CD4-positive, alpha-beta memory T cell (primary cell): ENCODE data around the gene SBNO2. TPM values are rescaled to one million over a fixed set of nuclear protein-coding genes. Genes with fewer than 3 reads are reported as not detected.
A peak's percentile ranks its signal among the peaks of the same experiment; 100 is the strongest.

Experiments
- CTCF ChIA-PET: fragments of 350-600 bp; sonication (Branson Sonifier 250); formaldehyde crosslinking; loops from one replicate; lab custom pipeline; 2021; ENCODE audit warnings: inconsistent platforms; ENCODE audit not compliant: partially characterized antibody; lab: Charles Lee
- POLR2A ChIA-PET: fragments of 350-600 bp; sonication (Branson Sonifier 250); formaldehyde crosslinking; loops from one replicate; lab custom pipeline; 2021; ENCODE audit not compliant: partially characterized antibody; lab: Charles Lee
- DNase-seq, 5 donors: peaks; one replicate each; pipeline versions ENCODE4 v3.0.0 to v3.0.0-alpha.2; 2020 to 2022; ENCODE audit warnings: mixed read lengths in 1 of 5
- H3K27ac ChIP-seq: one replicate; pipeline ENCODE4 v1.7.0; 2013; ENCODE audit warnings: low read depth, low read length
- H3K27me3 ChIP-seq: 2 replicates; pipeline ENCODE4 v1.7.0; 2013; ENCODE audit warnings: mild to moderate bottlenecking, low read length, moderate library complexity; ENCODE audit not compliant: insufficient read depth
- H3K36me3 ChIP-seq: 2 replicates; pipeline ENCODE4 v1.7.0; 2013; ENCODE audit warnings: mild to moderate bottlenecking, low read length, moderate library complexity; ENCODE audit not compliant: insufficient read depth
- H3K4me1 ChIP-seq: 2 replicates; pipeline ENCODE4 v1.7.0; 2013; ENCODE audit warnings: mild to moderate bottlenecking, low read length, moderate library complexity; ENCODE audit not compliant: insufficient read depth
- H3K4me3 ChIP-seq, 2 donors: one replicate each; pipeline ENCODE4 v1.7.0; 2013; ENCODE audit warnings: low read length in 2 of 2, mild to moderate bottlenecking in 1 of 2
- H3K9me3 ChIP-seq, 2 donors: one replicate each; pipeline ENCODE4 v1.7.0; 2013; ENCODE audit warnings: low read length in 2 of 2, control low read depth in 1 of 2; ENCODE audit not compliant: control insufficient read depth in 1 of 2
- H3K27ac Mint-ChIP-seq, 7 donors: one replicate each; pipeline ENCODE4 v1.8.0; 2020 to 2021; ENCODE audit warnings: mixed read lengths in 7 of 7, mild to moderate bottlenecking in 6 of 7, inconsistent platforms in 3 of 7, moderate library complexity in 3 of 7
- H3K27me3 Mint-ChIP-seq, 2 donors: one replicate each; pipeline ENCODE4 v1.8.0; 2020 to 2021; ENCODE audit warnings: mixed read lengths in 2 of 2
- H3K36me3 Mint-ChIP-seq, 2 donors: one replicate each; pipeline ENCODE4 v1.8.0; 2020 to 2021; ENCODE audit warnings: mixed read lengths in 2 of 2, inconsistent platforms in 1 of 2, mild to moderate bottlenecking in 1 of 2
- H3K4me1 Mint-ChIP-seq, 4 donors: one replicate each; pipeline ENCODE4 v1.8.0; 2020 to 2021; ENCODE audit warnings: mixed read lengths in 4 of 4, mild to moderate bottlenecking in 1 of 4
- H3K4me3 Mint-ChIP-seq, 8 donors: one replicate each; pipeline ENCODE4 v1.8.0; 2020 to 2021; ENCODE audit warnings: mixed read lengths in 8 of 8, mild to moderate bottlenecking in 7 of 8, moderate library complexity in 6 of 8, inconsistent platforms in 3 of 8
- H3K9me3 Mint-ChIP-seq, 8 donors: one replicate each; pipeline ENCODE4 v1.8.0; 2020 to 2021; ENCODE audit warnings: mixed read lengths in 8 of 8, mild to moderate bottlenecking in 5 of 8, inconsistent platforms in 3 of 8, moderate library complexity in 1 of 8
- intact Hi-C: fragments of 100-400 bp; cut with micrococcal nuclease; formaldehyde crosslinking; loops from one replicate; pipeline ENCODE4 v1.15.1; 2023
- polyA plus RNA-seq, 2 donors: library from polyadenylated mRNA; unstranded; fragments of 300-500 nt; fragmentation: Illumina TruSeq; gene quantifications; one replicate each; pipeline ENCODE4 v1.2.3, GENCODE V29; 2021
- total RNA-seq, 2 experiments: library from RNA; stranded (reverse); gene quantifications; one replicate each; pipeline ENCODE4 v1.2.3, GENCODE V29; 2021

Gene SBNO2
- total and polyA plus RNA-seq, 4 experiments from 2014 or later, result 0.37 to 98.6 (median 48.1) TPM

GRCh38 chr19:1082165-1082927 is 91.7 kb downstream of the SBNO2 start:
- ChIA-PET CTCF (interaction anchor here (1.5 to 17.9 kb wide), 3 partner anchors 16 to 57 kb away, joined by 3 to 219 read pairs (median 3); partner anchors contain the start of gene ARHGAP45), POLR2A (interaction anchor here (1.0 to 57.1 kb wide), 6 partner anchors 3 to 187 kb away, joined by 3 to 3893 read pairs (median 523); partner anchors contain the start of genes ABCA7, ARHGAP45, CIRBP and CNN2)
- DNase-seq, result peak; percentile 84 to 93 (median 87)
- peak overlapping the region; percentile 20 to 84 (median 68) for H3K4me3 Mint-ChIP-seq
- Histone ChIP-seq H3K4me1 (peaks cover 86% of the 10 kb centered on the region), H3K36me3 (peaks cover 71% of the 10 kb centered on the region), H3K4me3 (no peak overlapping the region), H3K9me3 (no peaks in the 10 kb centered on the region), H3K27me3 (no peaks in the 10 kb centered on the region), H3K27ac (peak overlapping the region; percentile 47)
- H3K27me3 Mint-ChIP-seq, result no peaks in the 10 kb centered on the region
- H3K27ac Mint-ChIP-seq, result peak overlapping the region; percentile 87 to 98 (median 91)
- peaks cover 0 to 13% (median 0%) of the 10 kb centered on the region in 8 donors for H3K9me3 Mint-ChIP-seq
- intact Hi-C loops, result no loop called here
- H3K4me1 Mint-ChIP-seq, result peaks cover 10 to 66% (median 36%) of the 10 kb centered on the region in 4 donors
- H3K36me3 Mint-ChIP-seq, result peaks cover 40 to 56% of the 10 kb centered on the region in 2 donors

DNA sequence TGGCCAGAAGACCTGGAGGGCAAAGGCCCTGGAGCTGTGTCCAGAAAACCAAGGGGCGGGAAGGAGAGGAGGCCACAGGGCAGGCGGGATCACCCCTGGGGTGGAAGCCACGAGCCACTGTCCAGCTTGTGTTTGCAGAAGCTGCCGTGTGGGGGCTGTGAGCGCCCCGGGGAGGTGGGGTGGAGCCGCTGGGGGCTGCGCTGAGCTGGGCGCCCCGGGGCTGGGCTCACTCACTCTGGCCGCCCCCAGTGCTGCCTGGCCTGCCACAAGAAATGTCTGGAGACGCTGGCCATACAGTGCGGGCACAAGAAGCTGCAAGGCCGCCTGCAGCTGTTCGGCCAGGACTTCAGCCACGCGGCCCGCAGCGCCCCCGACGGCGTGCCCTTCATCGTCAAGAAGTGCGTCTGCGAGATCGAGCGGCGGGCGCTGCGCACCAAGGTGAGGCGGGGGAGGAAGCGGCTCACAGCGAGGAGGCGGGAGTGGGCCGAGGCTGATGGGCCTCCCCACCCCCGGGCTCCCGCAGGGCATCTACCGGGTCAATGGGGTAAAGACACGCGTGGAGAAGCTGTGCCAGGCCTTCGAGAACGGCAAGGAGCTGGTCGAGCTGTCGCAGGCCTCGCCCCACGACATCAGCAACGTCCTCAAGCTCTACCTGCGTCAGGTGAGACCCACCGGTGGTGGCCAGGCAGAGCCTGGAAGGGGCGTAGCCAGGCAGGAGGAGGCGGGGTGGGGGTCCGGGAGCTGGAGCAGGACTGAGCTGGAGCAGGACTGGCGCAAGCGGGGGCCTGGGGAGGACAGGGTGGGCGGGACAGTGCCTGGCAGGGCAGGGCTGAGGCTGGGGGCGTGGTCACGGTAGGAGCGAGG is 92.5 kb downstream of the SBNO2 start:
- intact Hi-C loops, result no loop called here
- peak overlapping the region; percentile 87 to 98 (median 91) for H3K27ac Mint-ChIP-seq
- ChIA-PET CTCF (interaction anchor here (1.3 to 17.9 kb wide), 4 partner anchors 10 to 54 kb away, joined by 3 to 219 read pairs (median 4); partner anchors contain the start of gene ARHGAP45), POLR2A (interaction anchor here (1.1 to 57.1 kb wide), 6 partner anchors 4 to 188 kb away, joined by 3 to 3893 read pairs (median 523); partner anchors contain the start of genes ABCA7, ARHGAP45, CIRBP and CNN2)
- peaks cover 14 to 64% (median 40%) of the 10 kb centered on the region in 4 donors for H3K4me1 Mint-ChIP-seq
- peaks cover 44 to 62% of the 10 kb centered on the region in 2 donors for H3K36me3 Mint-ChIP-seq
- Histone ChIP-seq H3K4me3 (no peak overlapping the region), H3K9me3 (no peaks in the 10 kb centered on the region), H3K27ac (no peak overlapping the region), H3K27me3 (no peaks in the 10 kb centered on the region), H3K4me1 (peaks cover 83% of the 10 kb centered on the region), H3K36me3 (peaks cover 66% of the 10 kb centered on the region)
- peaks cover 0 to 13% (median 0%) of the 10 kb centered on the region in 8 donors for H3K9me3 Mint-ChIP-seq
- peak overlapping the region in 7 of 8 donors; percentile 59 to 84 (median 71) for H3K4me3 Mint-ChIP-seq
- peak in 1 of 5 donors; percentile 41 for DNase-seq
- H3K27me3 Mint-ChIP-seq, result no peaks in the 10 kb centered on the region

- peak in 1 of 5 donors; percentile 56 for DNase-seq
- CTCF ChIA-PET, result interaction anchor here (0.6 to 17.9 kb wide), 5 partner anchors 9 to 53 kb away, joined by 3 to 219 read pairs (median 4); partner anchors contain the start of gene ARHGAP45
- Mint-ChIP-seq H3K27me3 (no peaks in the 10 kb centered on the region), H3K4me3 (peak overlapping the region in 6 of 8 donors; percentile 26 to 87 (median 57)), H3K36me3 (peaks cover 51 to 64% of the 10 kb centered on the region in 2 donors), H3K4me1 (peaks cover 21 to 71% (median 44%) of the 10 kb centered on the region in 4 donors), H3K27ac (peak overlapping the region in 5 of 7 donors; percentile 52 to 98 (median 62)), H3K9me3 (peaks cover 0 to 16% (median 0%) of the 10 kb centered on the region in 8 donors)
- Histone ChIP-seq H3K9me3 (no peaks in the 10 kb centered on the region), H3K27me3 (no peaks in the 10 kb centered on the region), H3K4me1 (peaks cover 87% of the 10 kb centered on the region), H3K36me3 (peaks cover 62% of the 10 kb centered on the region), H3K4me3 (no peak overlapping the region), H3K27ac (no peak overlapping the region)
- POLR2A ChIA-PET, result interaction anchor here (1.2 to 57.1 kb wide), 6 partner anchors 5 to 189 kb away, joined by 3 to 3893 read pairs (median 523); partner anchors contain the start of genes ABCA7, ARHGAP45, CIRBP and CNN2
- intact Hi-C loops, result no loop called here
Observed at GRCh38 chr19:1080360-1081161, 93.5 kb downstream of the SBNO2 start.

DNA sequence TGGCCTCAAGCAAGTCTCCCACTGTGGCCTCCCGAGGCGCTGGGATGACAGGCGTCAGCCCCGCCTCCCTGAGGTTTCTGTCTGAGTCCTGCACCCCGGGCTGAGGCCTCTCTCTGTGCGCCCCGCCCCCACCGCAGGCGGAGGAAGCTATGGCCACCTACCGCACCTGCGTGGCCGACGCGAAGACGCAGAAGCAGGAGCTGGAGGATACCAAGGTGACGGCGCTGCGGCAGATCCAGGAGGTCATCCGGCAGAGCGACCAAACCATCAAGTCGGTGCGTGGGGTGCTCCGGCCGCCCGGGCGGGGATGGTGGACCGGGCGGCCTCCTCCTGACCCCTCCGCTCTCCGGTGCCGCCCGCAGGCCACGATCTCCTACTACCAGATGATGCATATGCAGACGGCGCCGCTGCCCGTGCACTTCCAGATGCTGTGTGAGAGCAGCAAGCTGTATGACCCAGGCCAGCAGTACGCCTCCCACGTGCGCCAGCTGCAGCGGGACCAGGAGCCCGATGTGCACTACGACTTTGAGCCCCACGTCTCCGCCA is 94.4 kb downstream of the SBNO2 start:
- Mint-ChIP-seq H3K4me1 (peaks cover 18 to 68% (median 41%) of the 10 kb centered on the region in 4 donors), H3K9me3 (peaks cover 0 to 16% (median 0%) of the 10 kb centered on the region in 8 donors), H3K27ac (peak overlapping the region; percentile 74 to 98 (median 86)), H3K4me3 (peak overlapping the region; percentile 70 to 93 (median 88)), H3K27me3 (no peaks in the 10 kb centered on the region), H3K36me3 (peaks cover 44 to 57% of the 10 kb centered on the region in 2 donors)
- H3K4me3 ChIP-seq, result peak overlapping the region in 1 of 2 donors; percentile 17
- intact Hi-C loops, result no loop called here
- H3K4me1 ChIP-seq, result peaks cover 86% of the 10 kb centered on the region
- DNase-seq, result peak in 4 of 5 donors; percentile 59 to 72 (median 62)
- H3K27ac ChIP-seq, result peak overlapping the region; percentile 28
- H3K27me3 ChIP-seq, result no peaks in the 10 kb centered on the region
- POLR2A ChIA-PET, result interaction anchor here (1.0 to 57.1 kb wide), 7 partner anchors 6 to 217 kb away, joined by 3 to 3893 read pairs (median 4); partner anchors contain the start of genes ABCA7, ARHGAP45, CNN2 and GPX4
- peaks cover 61% of the 10 kb centered on the region for H3K36me3 ChIP-seq
- CTCF ChIA-PET, result interaction anchor here (0.6 to 17.9 kb wide), 6 partner anchors 8 to 131 kb away, joined by 3 to 219 read pairs (median 4); partner anchors contain the start of gene ARHGAP45
- H3K9me3 ChIP-seq, result no peaks in the 10 kb centered on the region

GRCh38 chr19:1076951-1077350 is 97.1 kb downstream of the SBNO2 start:
- Histone ChIP-seq H3K4me1 (peaks cover 87% of the 10 kb centered on the region), H3K4me3 (peak overlapping the region; percentile 63 to 81), H3K27me3 (no peaks in the 10 kb centered on the region), H3K27ac (peak overlapping the region; percentile 84), H3K9me3 (no peaks in the 10 kb centered on the region), H3K36me3 (peaks cover 60% of the 10 kb centered on the region)
- CTCF ChIA-PET, result interaction anchor here (1.1 to 17.9 kb wide), 5 partner anchors 10 to 50 kb away, joined by 3 to 219 read pairs (median 11); partner anchors contain the start of gene ARHGAP45
- peak; percentile 93 to 98 (median 96) for DNase-seq
- no peaks in the 10 kb centered on the region for H3K27me3 Mint-ChIP-seq
- peaks cover 40 to 55% of the 10 kb centered on the region in 2 donors for H3K36me3 Mint-ChIP-seq
- H3K4me3 Mint-ChIP-seq, result peak overlapping the region; percentile 87 to 93 (median 90)
- H3K9me3 Mint-ChIP-seq, result peaks cover 0 to 14% (median 0%) of the 10 kb centered on the region in 8 donors
- intact Hi-C loops, result loop anchor here (1.0 to 2.0 kb wide), 5 partner anchors 8 to 56 kb away; partner anchors contain the start of genes ABCA7, POLR2E, RNU6-2 and TMEM259
- H3K27ac Mint-ChIP-seq, result peak overlapping the region; percentile 94 to 99 (median 97)
- POLR2A ChIA-PET, result interaction anchor here (0.6 to 57.1 kb wide), 13 partner anchors 9 to 214 kb away, joined by 3 to 3893 read pairs (median 5); partner anchors contain the start of genes ABCA7, ARHGAP45, ATP5F1D and CIRBP
- peaks cover 25 to 75% (median 47%) of the 10 kb centered on the region in 4 donors for H3K4me1 Mint-ChIP-seq
